C1 segment of cervical spinal cord (tissue), 14 donors: Measurements from ENCODE around the gene CEP112.
A peak's percentile ranks its signal among the peaks of the same experiment; 100 is the strongest.

Experiments
- DNase-seq, 14 donors: peaks; one replicate each; lab custom pipeline; 2025; lab: John Stamatoyannopoulos, UW

Gene CEP112

DNA sequence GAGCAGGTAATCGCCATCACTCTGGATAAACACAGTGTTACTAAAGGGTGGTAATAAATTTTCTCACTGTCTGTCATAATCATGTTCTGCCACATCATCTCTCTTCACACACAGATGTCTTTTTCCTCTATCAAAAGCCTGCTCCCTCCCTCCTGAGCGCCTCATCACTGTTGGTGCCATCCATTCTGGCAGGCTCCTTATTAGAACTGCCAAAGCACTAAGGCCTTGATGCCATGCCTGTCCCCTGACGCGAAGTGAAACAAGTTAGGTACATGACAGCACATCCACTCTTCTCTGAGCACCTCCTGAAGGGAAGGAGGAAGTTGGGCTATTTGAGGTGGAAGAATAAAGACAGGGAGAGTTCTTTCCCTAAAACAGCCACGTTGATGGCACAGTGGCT lies 592.3 kb downstream of the CEP112 start:
- peak in 1 of 14 donors; percentile 1 for DNase-seq

- DNase-seq = no peak
These were observed 593.2 kb downstream of the CEP112 start for GRCh38 chr17:65598746-65599145.

DNA sequence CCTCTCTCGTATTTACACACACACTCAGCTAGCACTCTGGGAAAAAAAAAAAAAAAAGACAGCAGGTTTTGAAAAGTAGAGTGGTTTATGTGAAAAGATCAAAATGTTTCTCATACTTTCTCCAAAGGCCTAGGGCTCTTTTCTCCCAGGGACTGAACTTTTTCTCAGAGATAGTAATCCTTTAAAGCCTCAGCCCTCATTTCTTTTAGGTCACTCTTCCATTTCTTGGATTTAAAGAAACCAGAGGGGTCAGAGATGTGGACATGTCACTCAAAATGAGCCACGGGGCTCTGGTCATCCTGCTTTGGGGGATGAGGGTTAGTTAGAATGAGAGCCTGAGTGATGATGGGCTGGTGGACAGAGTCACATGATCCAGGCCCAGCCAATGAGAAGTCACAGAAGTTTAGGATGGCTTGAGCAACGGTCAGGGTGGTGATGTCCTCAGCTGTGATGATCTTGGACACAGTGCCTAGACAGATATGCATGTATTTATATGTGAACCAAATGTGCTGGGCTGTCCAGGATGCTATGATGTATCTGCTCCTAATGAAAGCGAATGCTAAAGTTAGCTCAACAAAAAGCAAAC lies 596.8 kb downstream of the CEP112 start:
- DNase-seq = no peak

DNA sequence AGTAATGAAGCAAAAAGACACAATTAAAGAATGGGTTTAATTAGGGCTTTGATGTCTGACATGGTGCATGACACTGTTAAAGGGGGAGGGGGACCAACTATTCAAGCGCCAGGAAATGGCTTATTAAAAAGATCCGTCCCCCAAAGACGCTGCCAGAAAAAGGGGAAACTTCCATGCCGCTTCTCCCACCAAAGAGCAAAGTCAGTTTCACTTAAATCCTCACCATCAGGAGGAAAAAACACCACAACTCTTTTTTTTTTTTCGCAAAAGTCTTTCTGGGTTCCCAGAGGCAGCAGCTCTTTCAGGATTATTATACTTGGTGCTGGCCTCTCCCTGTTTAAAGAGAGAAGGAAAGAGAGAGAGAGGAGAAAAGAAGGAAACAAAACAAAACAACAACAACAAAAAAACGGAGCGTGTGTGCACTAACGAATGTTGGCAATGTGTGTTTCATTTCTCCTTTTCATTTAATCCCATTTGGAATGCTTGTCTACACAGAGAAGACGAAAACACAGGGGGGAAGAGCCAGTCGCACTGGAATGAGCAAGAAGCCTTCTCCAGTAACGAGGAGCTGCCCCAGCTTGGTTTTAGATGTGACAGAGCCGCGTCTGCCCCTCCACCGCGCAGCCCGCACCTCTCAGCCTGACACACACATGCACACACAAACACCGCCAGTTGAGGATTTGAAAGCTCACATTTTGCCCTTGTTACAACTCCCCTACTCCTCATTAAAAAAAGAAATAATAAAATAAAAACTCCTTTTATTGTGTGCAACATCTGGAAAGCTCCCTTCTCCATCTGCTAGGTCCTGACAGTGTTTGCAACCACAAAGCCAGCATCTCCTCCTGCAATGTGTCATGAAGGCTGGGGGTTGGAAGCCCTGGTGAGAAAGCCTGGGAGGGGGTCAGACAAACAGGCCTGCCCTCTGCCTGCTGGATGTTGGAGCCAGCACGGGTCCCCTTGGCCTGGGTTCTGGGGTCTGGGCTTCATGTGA lies 597.8 kb downstream of the CEP112 start:
- DNase-seq = no peak

DNA sequence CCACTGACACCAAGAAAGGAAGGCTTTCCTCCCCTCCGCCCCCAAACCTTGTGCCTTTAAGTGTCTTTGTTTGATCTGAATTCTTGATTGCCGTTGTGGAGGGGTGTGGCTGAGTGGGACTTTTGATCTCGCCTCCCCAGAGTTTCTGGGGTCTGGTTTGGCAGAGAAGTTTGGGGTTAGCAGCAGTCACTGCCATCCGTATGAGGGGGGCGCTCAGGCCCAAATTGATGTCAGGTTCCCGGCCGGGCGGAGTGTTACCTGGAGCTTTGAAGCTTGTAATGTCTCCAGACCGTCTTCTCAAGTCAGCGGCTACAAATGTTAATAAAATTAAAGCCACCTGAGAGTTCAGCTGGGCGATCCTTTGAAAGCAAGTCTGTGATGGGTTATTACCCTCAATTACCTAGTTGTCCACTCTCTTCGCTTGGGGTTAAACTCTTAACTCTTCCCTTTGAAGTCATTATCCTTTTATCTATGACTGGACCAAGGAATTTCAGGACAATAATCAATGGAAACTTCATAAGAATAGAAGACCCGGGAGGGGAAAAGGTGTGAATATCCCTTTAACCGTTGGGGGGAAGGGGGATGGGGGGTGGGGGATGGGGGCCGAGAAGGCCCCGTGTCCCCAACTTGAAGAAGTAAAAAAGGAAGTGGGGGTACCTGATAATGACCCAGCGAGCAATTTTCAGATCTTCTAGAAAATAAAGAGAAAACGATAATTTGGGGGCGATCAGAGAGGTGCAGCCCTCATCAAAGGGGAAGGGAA lies 598.7 kb downstream of the CEP112 start:
- no peak for DNase-seq

- DNase-seq = no peak
These were observed 599.6 kb downstream of the CEP112 start for GRCh38 chr17:65592125-65592965.

GRCh38 chr17:65589321-65589720 lies 602.6 kb downstream of the CEP112 start:
- no peak for DNase-seq

DNA sequence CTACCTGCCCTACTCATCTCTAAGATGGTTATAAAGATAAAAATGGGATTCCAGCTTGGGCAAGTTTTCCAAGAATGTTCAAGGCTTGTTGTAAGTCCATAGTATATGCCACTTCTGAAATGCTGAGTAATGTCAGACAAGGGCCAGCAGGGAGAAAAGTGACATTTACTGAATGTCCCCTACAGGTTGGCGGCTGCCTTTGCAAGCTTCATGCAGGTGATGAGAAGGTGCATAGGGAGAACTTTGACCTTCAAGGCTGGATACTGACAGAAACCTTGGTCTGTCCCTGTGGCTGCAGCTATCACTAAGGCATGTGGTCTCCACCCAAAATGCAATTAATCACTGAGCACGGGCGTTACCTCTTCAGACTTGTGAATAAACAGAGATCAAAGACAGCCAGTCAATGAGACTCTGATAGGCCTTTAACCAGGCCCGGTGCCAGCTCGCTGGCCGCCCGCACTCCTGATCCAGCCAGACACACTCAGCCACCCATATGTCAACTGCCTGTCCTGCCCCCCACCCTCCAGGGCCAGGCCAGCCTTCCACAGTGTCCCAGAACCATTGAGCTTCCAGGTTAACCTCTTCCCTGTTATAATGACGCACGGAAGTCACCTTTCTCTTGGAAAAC lies 603.6 kb downstream of the CEP112 start:
- peak in 1 of 14 donors; percentile 60 for DNase-seq

- no peak for DNase-seq
These were observed 604.3 kb downstream of the CEP112 start for GRCh38 chr17:65587534-65588180.

DNA sequence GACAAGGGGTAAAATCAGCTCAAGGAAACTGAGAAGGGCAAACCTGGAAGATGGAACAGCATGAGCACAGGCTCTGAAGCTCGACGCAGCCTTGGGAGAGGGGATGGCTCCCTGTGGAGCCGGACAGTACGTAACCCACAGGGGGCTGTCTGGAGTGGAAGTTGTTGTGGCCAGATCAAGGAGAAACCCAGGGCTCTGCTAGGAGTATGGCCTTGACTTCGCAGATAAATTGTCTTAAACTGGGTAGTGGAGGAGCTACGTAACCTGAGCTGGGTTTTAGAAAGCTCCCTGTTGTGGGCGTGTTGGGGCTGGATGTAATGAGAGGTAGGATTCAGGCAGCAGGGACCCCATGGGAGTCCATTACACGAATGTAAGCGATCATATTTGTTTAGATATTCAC lies 605.0 kb downstream of the CEP112 start:
- DNase-seq = no peak
